Measurements from ENCODE around the gene KRTAP1-4. TPM values are rescaled to one million over a fixed set of nuclear protein-coding genes. Genes with fewer than 3 reads are reported as not detected.

The KRTAP1-4 gene
- total RNA-seq, 3 donors from 2014 or later: not detected

- Mint-ChIP-seq H3K4me3 (no peak within 1 kb of the TSS), H3K27me3 (ENCODE audit: low read depth) (peaks cover 20% of the 10 kb centered on the region), H3K36me3 (ENCODE audit: insufficient read depth) (no peaks in the 10 kb centered on the region), H3K4me1 (ENCODE audit: low read depth) (no peaks in the 10 kb centered on the region), H3K9me3 (no peaks in the 10 kb centered on the region)
- DNase-seq: no peak
- no peak for ATAC-seq
Observed at GRCh38 chr17:41026715-41027471, 3.1 kb downstream of the KRTAP1-4 start, which contains the start of gene KRTAP1-5. Gene KRTAP1-5, minus strand, starts transcription at chr17:41027208. Its CDS starts 53 bp downstream, at chr17:41027155.

- Mint-ChIP-seq H3K27me3 (ENCODE audit: low read depth) (peaks cover 11% of the 10 kb centered on the region), H3K4me3 (no peak overlapping the region), H3K4me1 (ENCODE audit: low read depth) (no peaks in the 10 kb centered on the region), H3K9me3 (no peaks in the 10 kb centered on the region), H3K36me3 (ENCODE audit: insufficient read depth) (no peaks in the 10 kb centered on the region)
- ATAC-seq: no peak
- no peak for DNase-seq
Observed at GRCh38 chr17:41024697-41025096, 5.3 kb downstream of the KRTAP1-4 start.

- no peaks in the 10 kb centered on the region for H3K9me3 Mint-ChIP-seq
- no peaks in the 10 kb centered on the region for H3K4me1 Mint-ChIP-seq (ENCODE audit: low read depth)
- ATAC-seq (no peak), DNase-seq (no peak)
- H3K36me3 Mint-ChIP-seq (ENCODE audit: insufficient read depth): no peaks in the 10 kb centered on the region
- no peaks in the 10 kb centered on the region for H3K27me3 Mint-ChIP-seq (ENCODE audit: low read depth)
- no peak overlapping the region for H3K4me3 Mint-ChIP-seq
Observed at GRCh38 chr17:41020336-41020735, 9.7 kb downstream of the KRTAP1-4 start.

- peaks cover 4% of the 10 kb centered on the region for H3K27me3 Mint-ChIP-seq (ENCODE audit: low read depth)
- no peaks in the 10 kb centered on the region for H3K9me3 Mint-ChIP-seq
- no peak for ATAC-seq
- H3K4me1 Mint-ChIP-seq (ENCODE audit: low read depth): no peaks in the 10 kb centered on the region
- no peaks in the 10 kb centered on the region for H3K36me3 Mint-ChIP-seq (ENCODE audit: insufficient read depth)
- H3K4me3 Mint-ChIP-seq: no peak overlapping the region
- DNase-seq: no peak
Observed at GRCh38 chr17:41019415-41019814, 10.6 kb downstream of the KRTAP1-4 start.

- Mint-ChIP-seq H3K27me3 (ENCODE audit: low read depth) (peaks cover 4% of the 10 kb centered on the region), H3K4me3 (no peak overlapping the region), H3K36me3 (ENCODE audit: insufficient read depth) (no peaks in the 10 kb centered on the region), H3K9me3 (no peaks in the 10 kb centered on the region), H3K4me1 (ENCODE audit: low read depth) (no peaks in the 10 kb centered on the region)
- DNase-seq (no peak), ATAC-seq (no peak)
Observed at GRCh38 chr17:41018541-41018940, 11.5 kb downstream of the KRTAP1-4 start.

GRCh38 chr17:41016578-41017215, 13.3 kb downstream of the KRTAP1-4 start:
- DNase-seq (no peak), ATAC-seq (no peak)
- peaks cover 4% of the 10 kb centered on the region for H3K27me3 Mint-ChIP-seq (ENCODE audit: low read depth)
- H3K9me3 Mint-ChIP-seq: no peaks in the 10 kb centered on the region
- no peaks in the 10 kb centered on the region for H3K4me1 Mint-ChIP-seq (ENCODE audit: low read depth)
- H3K36me3 Mint-ChIP-seq (ENCODE audit: insufficient read depth): no peaks in the 10 kb centered on the region
- H3K4me3 Mint-ChIP-seq: no peak overlapping the region

GRCh38 chr17:41015454-41015853, 14.5 kb downstream of the KRTAP1-4 start:
- Mint-ChIP-seq H3K27me3 (ENCODE audit: low read depth) (peaks cover 4% of the 10 kb centered on the region), H3K9me3 (no peaks in the 10 kb centered on the region), H3K4me3 (no peak overlapping the region), H3K36me3 (ENCODE audit: insufficient read depth) (no peaks in the 10 kb centered on the region), H3K4me1 (ENCODE audit: low read depth) (no peaks in the 10 kb centered on the region)
- ATAC-seq (no peak), DNase-seq (no peak)

GRCh38 chr17:41013606-41014005, 16.4 kb downstream of the KRTAP1-4 start:
- Mint-ChIP-seq H3K4me1 (ENCODE audit: low read depth) (no peaks in the 10 kb centered on the region), H3K36me3 (ENCODE audit: insufficient read depth) (no peaks in the 10 kb centered on the region), H3K27me3 (ENCODE audit: low read depth) (peaks cover 4% of the 10 kb centered on the region), H3K4me3 (no peak overlapping the region), H3K9me3 (no peaks in the 10 kb centered on the region)
- DNase-seq (no peak), ATAC-seq (no peak)

- ATAC-seq (no peak), DNase-seq (no peak)
- Mint-ChIP-seq H3K36me3 (ENCODE audit: insufficient read depth) (no peaks in the 10 kb centered on the region), H3K9me3 (no peaks in the 10 kb centered on the region), H3K27me3 (ENCODE audit: low read depth) (peaks cover 4% of the 10 kb centered on the region), H3K4me1 (ENCODE audit: low read depth) (no peaks in the 10 kb centered on the region), H3K4me3 (no peak overlapping the region)
Observed at GRCh38 chr17:41013181-41013580, 16.8 kb downstream of the KRTAP1-4 start.

GRCh38 chr17:41012326-41013120, 17.5 kb downstream of the KRTAP1-4 start:
- Mint-ChIP-seq H3K36me3 (ENCODE audit: insufficient read depth) (no peaks in the 10 kb centered on the region), H3K27me3 (ENCODE audit: low read depth) (peaks cover 4% of the 10 kb centered on the region), H3K4me1 (ENCODE audit: low read depth) (no peaks in the 10 kb centered on the region), H3K4me3 (no peak overlapping the region), H3K9me3 (no peaks in the 10 kb centered on the region)
- no peak for ATAC-seq
- DNase-seq: no peak

- DNase-seq (no peak), ATAC-seq (no peak)
- H3K36me3 Mint-ChIP-seq (ENCODE audit: insufficient read depth): no peaks in the 10 kb centered on the region
- no peaks in the 10 kb centered on the region for H3K9me3 Mint-ChIP-seq
- H3K27me3 Mint-ChIP-seq (ENCODE audit: low read depth): peaks cover 6% of the 10 kb centered on the region
- no peak overlapping the region for H3K4me3 Mint-ChIP-seq
- no peaks in the 10 kb centered on the region for H3K4me1 Mint-ChIP-seq (ENCODE audit: low read depth)
Observed at GRCh38 chr17:41010441-41010840, 19.6 kb downstream of the KRTAP1-4 start.

GRCh38 chr17:41009936-41010335, 20.1 kb downstream of the KRTAP1-4 start:
- DNase-seq (no peak), ATAC-seq (no peak)
- no peak overlapping the region for H3K4me3 Mint-ChIP-seq
- H3K4me1 Mint-ChIP-seq (ENCODE audit: low read depth): no peaks in the 10 kb centered on the region
- no peaks in the 10 kb centered on the region for H3K36me3 Mint-ChIP-seq (ENCODE audit: insufficient read depth)
- peaks cover 5% of the 10 kb centered on the region for H3K27me3 Mint-ChIP-seq (ENCODE audit: low read depth)
- no peaks in the 10 kb centered on the region for H3K9me3 Mint-ChIP-seq

GRCh38 chr17:41009301-41009760, 20.7 kb downstream of the KRTAP1-4 start:
- Mint-ChIP-seq H3K9me3 (no peaks in the 10 kb centered on the region), H3K27me3 (ENCODE audit: low read depth) (peaks cover 2% of the 10 kb centered on the region), H3K36me3 (ENCODE audit: insufficient read depth) (no peaks in the 10 kb centered on the region), H3K4me1 (ENCODE audit: low read depth) (no peaks in the 10 kb centered on the region), H3K4me3 (no peak overlapping the region)
- DNase-seq (no peak), ATAC-seq (no peak)

- H3K4me1 Mint-ChIP-seq (ENCODE audit: low read depth): no peaks in the 10 kb centered on the region
- ATAC-seq (no peak), DNase-seq (no peak)
- peaks cover 4% of the 10 kb centered on the region for H3K27me3 Mint-ChIP-seq (ENCODE audit: low read depth)
- no peaks in the 10 kb centered on the region for H3K36me3 Mint-ChIP-seq (ENCODE audit: insufficient read depth)
- no peaks in the 10 kb centered on the region for H3K9me3 Mint-ChIP-seq
- H3K4me3 Mint-ChIP-seq: no peak within 1 kb of the TSS
Observed at GRCh38 chr17:41008811-41009210, 21.2 kb downstream of the KRTAP1-4 start, which contains the start of gene KRTAP3-1. Gene KRTAP3-1, minus strand, starts transcription at chr17:41009128. Its CDS starts 54 bp downstream, at chr17:41009074.
